ENCODE measurements around the gene SMARCC2. TPM values are rescaled to one million over a fixed set of nuclear protein-coding genes. Genes with fewer than 3 reads are reported as not detected.

Gene SMARCC2
- total and polyA plus RNA-seq, 2 of the 13 experiments (the other 11 are each of a cell fraction or from before 2014, with no cell fraction given) = 21.3 to 24.1 TPM

DNA sequence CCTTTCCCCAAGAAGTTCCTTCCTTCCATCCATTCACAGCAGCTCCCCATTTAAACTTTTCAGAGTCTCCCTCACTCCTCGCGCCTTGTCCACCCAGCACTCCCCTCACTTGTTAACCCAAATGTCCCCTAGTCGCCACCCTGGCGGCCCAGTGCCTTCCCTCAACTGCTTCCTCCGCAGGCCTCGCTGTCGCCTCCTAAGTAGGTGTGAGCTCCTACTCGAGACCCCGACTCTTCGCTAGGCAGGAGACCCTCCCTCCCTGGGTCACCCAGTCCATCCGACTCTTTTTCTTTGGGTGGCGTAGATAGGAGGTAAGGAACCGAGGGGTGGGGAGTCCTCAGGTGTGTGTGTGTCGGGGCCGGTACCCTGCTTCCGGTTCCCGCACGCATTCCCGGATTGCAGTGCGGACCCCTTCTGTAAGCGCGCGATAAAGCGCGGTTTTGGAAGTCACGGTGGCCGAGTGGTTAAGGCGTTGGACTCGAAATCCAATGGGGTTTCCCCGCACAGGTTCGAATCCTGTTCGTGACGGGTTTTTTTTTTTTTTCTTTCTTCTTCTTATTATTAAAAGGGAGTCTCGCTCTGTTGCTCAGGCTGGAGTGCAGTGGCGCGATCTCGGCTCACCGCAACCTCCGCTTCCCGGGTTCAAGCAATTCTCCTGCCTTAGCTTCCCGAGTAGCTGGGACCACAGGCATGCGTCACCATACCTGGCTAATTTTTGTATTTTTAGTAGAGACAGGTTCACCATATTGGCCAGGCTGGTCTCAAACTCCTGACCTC is 823 bp upstream of the SMARCC2 start (continued):
- TF ChIP-seq, protein P1, sequence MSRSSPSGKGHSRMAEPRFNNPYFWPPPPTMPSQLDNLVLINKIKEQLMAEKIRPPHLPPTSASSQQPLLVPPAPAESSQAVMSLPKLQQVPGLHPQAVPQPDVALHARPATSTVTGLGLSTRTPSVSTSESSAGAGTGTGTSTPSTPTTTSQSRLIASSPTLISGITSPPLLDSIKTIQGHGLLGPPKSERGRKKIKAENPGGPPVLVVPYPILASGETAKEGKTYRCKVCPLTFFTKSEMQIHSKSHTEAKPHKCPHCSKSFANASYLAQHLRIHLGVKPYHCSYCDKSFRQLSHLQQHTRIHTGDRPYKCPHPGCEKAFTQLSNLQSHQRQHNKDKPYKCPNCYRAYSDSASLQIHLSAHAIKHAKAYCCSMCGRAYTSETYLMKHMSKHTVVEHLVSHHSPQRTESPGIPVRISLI (CRISPR knock-in tag; IDR thresholded peaks at IDR 0.05; ENCODE audit: borderline replicate concordance) = peak; percentile 95
- TF ChIP-seq ZNF292 (CRISPR knock-in tag; IDR thresholded peaks at IDR 0.05; ENCODE audit: borderline replicate concordance, low read depth) (no peak; the same call in 1 of the 2 replicates), BRD4 (CRISPR knock-in tag; IDR thresholded peaks at IDR 0.05) (0 out of 2 replicates have a peak, but pooled peaks have one; percentile 21), NR3C1 (CRISPR knock-in tag; IDR thresholded peaks at IDR 0.05) (no peak), ZKSCAN8 (CRISPR knock-in tag; IDR thresholded peaks at IDR 0.05; ENCODE audit: borderline replicate concordance) (peak; percentile 48; the same call in 1 of the 2 replicates), ZFP82 (CRISPR knock-in tag; IDR thresholded peaks at IDR 0.05; ENCODE audit: borderline replicate concordance) (no peak), KLF16 (CRISPR knock-in tag; IDR thresholded peaks at IDR 0.05) (0 out of 4 replicates have a peak, but pooled peaks of 1 of the 2 experiments have one; percentile 34), ZFP41 (CRISPR knock-in tag; IDR thresholded peaks at IDR 0.05; ENCODE audit: borderline replicate concordance) (0 out of 2 replicates have a peak, but pooled peaks have one; percentile 51), ZNF678 (CRISPR knock-in tag; IDR thresholded peaks at IDR 0.05) (peak; percentile 41; the same call in 1 of the 2 replicates), MED1 (CRISPR knock-in tag; IDR thresholded peaks at IDR 0.05) (peak; percentile 7), FOXA3 (CRISPR knock-in tag; IDR thresholded peaks at IDR 0.05) (peak; percentile 11; the same call in 1 of the 2 replicates), CAMTA2 (CRISPR knock-in tag; IDR thresholded peaks at IDR 0.05; ENCODE audit: borderline replicate concordance) (no peak), HCFC1 (IDR thresholded peaks at IDR 0.05; ENCODE audit: low read depth, low read length) (peak; percentile 23; the same call in 1 of the 2 replicates), ZNF629 (CRISPR knock-in tag; conservative IDR thresholded peaks at IDR 0.05) (peak; percentile 74), ZNF567 (CRISPR knock-in tag; IDR thresholded peaks at IDR 0.05; ENCODE audit: borderline replicate concordance) (0 out of 2 replicates have a peak, but pooled peaks have one; percentile 74), SIN3A (IDR thresholded peaks at IDR 0.05; ENCODE audit: borderline replicate concordance, low read depth, low read length) (peak; percentile 72), ZNF451 (CRISPR knock-in tag; IDR thresholded peaks at IDR 0.05) (peak; percentile 75; the same call in 1 of the 2 replicates), ZBTB21 (CRISPR knock-in tag; IDR thresholded peaks at IDR 0.05) (no peak), NR2C2 (CRISPR knock-in tag; IDR thresholded peaks at IDR 0.05; ENCODE audit: borderline replicate concordance) (peak; percentile 25; the same call in 1 of the 2 replicates), KAT7 (CRISPR knock-in tag; IDR thresholded peaks at IDR 0.05; ENCODE audit: borderline replicate concordance) (peak; percentile 26; the same call in 1 of the 2 replicates), ZNF225 (CRISPR knock-in tag; IDR thresholded peaks at IDR 0.05) (0 out of 2 replicates have a peak, but pooled peaks have one; percentile 71), SALL1 (CRISPR knock-in tag; IDR thresholded peaks at IDR 0.05) (peak; percentile 48), ZFY (CRISPR knock-in tag; IDR thresholded peaks at IDR 0.05) (peak; percentile 72), KLF11 (CRISPR knock-in tag; IDR thresholded peaks at IDR 0.05) (no peak)
- TF ChIP-seq, protein P2, sequence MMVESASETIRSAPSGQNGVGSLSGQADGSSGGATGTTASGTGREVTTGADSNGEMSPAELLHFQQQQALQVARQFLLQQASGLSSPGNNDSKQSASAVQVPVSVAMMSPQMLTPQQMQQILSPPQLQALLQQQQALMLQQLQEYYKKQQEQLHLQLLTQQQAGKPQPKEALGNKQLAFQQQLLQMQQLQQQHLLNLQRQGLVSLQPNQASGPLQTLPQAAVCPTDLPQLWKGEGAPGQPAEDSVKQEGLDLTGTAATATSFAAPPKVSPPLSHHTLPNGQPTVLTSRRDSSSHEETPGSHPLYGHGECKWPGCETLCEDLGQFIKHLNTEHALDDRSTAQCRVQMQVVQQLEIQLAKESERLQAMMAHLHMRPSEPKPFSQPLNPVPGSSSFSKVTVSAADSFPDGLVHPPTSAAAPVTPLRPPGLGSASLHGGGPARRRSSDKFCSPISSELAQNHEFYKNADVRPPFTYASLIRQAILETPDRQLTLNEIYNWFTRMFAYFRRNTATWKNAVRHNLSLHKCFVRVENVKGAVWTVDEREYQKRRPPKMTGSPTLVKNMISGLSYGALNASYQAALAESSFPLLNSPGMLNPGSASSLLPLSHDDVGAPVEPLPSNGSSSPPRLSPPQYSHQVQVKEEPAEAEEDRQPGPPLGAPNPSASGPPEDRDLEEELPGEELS (CRISPR knock-in tag; IDR thresholded peaks at IDR 0.05) = 0 out of 2 replicates have a peak, but pooled peaks have one; percentile 4
- TF ChIP-seq, protein P3, sequence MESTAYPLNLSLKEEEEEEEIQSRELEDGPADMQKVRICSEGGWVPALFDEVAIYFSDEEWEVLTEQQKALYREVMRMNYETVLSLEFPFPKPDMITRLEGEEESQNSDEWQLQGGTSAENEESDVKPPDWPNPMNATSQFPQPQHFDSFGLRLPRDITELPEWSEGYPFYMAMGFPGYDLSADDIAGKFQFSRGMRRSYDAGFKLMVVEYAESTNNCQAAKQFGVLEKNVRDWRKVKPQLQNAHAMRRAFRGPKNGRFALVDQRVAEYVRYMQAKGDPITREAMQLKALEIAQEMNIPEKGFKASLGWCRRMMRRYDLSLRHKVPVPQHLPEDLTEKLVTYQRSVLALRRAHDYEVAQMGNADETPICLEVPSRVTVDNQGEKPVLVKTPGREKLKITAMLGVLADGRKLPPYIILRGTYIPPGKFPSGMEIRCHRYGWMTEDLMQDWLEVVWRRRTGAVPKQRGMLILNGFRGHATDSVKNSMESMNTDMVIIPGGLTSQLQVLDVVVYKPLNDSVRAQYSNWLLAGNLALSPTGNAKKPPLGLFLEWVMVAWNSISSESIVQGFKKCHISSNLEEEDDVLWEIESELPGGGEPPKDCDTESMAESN (CRISPR knock-in tag; conservative IDR thresholded peaks at IDR 0.05) = peak; percentile 32; the same call in 1 of the 2 replicates
